Activated CD8-positive, alpha-beta memory T cell treated with anti-CD3 and anti-CD28 coated beads, Interleukin-2, amount 50 U/mL, for 24 hours (primary cell): Measurements from ENCODE around the gene UQCRHL.
"Not testable (repeated sequence)": the region's sequence is repeated elsewhere in the genome, so short reads cannot be mapped to it uniquely, and the experiment has no call there.

Source experiments
- DNase-seq: peaks from one replicate; pipeline ENCODE4 v3.0.0-alpha.2; 2020; ENCODE audit errors: extremely low read depth

The UQCRHL gene

DNA sequence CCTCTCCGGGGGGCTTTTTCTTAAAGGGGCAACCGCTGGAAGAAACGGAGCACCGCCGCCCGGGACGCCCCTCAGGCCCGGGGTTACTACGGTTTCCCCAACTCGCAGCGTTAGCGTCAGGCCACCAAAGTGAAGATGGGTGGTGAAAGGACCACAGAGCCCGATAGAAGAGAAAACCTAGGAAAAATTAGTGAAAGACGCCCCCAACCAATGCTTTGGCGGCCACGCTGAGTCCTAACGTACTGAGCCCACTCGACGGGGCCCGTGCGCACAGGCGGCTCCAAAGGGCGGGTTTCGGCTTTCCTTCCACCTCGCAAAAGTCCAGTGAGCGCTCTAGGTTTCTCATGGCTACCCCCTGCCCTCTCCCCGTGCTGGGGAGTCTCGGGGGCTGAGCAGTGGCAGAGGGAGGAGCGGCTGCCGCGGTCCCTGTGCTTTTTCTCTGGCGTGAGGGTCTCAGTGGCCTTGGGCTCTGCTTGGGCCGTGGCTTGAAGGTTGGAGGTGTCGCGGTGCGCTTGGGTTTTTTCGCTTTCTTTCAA is 27.8 kb upstream of the UQCRHL start:
- DNase-seq = no peak

DNA sequence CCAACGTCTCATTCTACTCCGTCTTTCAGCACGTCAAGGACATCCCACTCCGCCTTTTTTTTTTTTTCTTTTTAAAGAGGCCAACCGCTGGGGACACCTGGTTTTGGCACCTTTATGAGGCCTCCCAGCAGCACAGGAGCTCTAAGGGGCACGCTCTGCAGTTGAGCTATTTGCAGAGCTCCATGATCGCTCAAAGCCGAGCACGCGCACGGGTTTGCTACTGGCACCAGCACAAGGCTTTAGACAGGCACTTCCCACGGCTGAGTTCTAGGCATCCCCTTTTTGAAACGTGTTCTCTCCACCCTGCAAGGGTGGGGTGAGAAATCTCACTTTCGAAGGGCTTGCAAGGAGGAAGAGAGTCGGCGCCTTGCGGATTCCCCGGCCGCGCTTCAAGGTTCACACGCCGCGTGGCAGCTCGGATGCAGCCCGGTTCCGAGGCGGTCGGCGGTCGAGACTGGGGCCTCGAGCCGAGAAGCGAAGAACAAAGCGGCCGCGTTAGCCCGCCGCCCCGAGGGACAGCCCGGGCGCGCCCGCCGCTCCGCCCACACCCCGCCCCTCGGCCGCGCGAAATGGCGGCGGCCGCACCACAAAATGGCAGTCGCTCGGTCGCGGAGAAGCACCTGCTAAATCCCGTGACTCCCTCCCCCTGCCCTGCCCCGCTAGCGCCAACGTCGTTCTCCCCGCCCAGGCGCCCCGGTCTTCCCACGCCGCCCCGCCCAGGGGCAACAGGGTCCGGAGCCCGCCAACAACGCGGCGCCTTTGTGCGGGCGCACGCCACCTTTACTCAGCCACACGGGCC is 27.2 kb upstream of the UQCRHL start:
- DNase-seq = peak; percentile 71

DNA sequence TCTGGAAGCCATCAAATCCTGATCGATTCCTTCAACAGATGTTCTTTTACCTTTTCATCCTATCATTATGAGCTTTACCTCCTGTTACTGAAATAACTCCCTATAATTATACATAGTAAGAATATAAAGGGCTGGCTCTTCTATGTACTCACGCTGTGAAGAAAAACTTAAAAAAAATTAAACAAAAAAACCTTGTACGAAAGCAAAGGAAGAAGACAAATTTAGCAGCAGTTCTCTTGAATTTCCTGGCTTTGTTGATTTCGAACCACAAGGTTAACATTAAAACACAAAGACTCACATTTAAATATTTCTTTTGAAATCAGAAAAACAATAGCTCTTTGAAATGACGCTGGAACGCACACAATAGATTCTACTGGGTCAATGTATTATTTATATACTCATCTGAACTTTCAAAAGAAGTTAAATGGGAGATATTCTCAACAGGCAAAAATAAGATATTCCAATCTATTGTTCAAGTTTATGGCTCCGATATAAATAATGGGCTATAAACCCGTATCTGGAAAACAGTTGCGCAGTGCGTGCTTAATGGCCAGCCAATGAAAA is 26.5 kb upstream of the UQCRHL start:
- DNase-seq = no peak

DNA sequence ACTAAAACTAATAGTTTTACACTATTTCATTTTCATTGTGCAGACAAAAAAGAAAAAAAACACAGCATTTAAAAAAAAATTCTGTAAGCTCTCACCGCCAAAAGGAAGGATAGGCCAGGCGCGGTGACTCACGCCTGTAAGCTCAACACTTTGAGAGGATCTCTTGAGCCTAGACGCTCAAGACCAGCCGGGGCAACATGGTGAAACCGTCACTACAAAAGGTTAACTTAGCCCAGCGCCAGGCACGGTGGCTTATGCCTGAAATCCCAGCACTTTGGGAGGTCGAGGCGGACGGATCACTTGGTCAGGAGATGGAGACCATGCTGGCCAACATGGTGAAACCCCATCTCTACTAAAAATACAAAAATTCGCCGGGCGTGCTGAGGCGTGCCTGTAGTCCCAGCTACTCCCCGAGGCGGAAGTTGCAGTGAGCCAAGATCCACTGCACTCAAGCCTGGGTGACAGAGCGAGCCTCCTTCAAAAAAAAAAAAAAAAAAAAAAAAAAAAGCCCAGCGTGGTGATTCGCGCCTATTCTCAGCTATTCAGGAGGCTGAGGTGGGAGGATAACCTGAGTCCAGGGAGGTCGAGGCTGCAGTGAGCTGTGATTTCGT is 25.7 kb upstream of the UQCRHL start:
- DNase-seq = no peak

DNA sequence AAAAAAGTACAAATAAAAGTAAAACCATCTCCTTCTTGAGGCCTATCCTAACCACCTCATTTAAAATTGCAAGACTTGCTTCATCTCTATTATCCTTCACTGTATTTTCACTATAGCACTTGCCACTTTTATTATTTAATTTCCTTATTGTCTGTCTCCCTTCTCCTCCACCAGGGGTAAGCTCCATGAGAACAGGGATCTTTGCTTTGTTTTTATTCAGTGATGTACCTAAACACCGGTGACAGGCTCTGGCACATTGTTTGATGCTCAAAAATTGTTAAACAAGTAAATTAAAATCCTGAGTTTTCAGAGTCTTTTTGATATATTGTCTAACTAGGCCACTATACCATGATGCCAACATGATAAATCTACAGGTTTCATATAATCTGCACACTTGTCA is 22.8 kb upstream of the UQCRHL start:
- no peak for DNase-seq

DNA sequence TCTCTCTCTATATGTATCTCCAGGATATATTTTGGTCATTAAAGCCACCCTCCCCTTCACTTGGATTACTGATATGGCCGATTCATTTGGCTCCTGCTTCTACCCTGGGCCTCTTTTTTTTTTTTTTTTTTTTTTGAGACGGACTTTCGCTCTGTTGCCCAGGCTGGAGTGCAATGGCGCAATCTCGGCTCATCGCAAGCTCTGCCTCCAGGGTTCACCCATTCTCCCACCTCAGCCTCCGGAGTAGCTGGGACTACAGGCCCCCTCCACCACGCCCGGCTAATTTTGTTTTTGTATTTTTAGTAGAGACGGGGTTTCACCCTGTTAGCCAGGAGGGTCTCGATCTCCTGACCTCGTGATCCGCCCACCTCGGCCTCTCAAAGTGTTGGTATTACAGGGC is 21.5 kb upstream of the UQCRHL start:
- DNase-seq = not testable (repeated sequence)

DNA sequence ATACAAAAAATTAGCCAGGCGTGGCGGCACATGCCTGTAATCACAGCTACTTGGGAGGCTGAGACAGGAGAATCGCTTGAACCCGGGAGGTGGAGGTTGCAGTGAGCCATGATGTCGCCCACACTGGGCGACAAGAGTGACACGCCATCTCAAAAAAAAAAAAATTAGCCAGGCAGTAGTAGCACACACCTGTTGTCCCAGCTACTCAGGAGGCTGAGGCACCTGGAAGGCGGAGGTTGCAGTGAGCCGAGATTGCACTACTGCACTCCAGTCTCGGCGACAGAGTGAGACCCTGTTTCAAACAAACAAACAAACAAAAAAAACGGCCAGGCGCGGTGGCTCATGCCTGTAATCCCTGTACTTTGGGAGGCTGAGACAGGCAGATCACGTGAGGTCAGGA is 20.1 kb upstream of the UQCRHL start:
- not testable (repeated sequence) for DNase-seq

DNA sequence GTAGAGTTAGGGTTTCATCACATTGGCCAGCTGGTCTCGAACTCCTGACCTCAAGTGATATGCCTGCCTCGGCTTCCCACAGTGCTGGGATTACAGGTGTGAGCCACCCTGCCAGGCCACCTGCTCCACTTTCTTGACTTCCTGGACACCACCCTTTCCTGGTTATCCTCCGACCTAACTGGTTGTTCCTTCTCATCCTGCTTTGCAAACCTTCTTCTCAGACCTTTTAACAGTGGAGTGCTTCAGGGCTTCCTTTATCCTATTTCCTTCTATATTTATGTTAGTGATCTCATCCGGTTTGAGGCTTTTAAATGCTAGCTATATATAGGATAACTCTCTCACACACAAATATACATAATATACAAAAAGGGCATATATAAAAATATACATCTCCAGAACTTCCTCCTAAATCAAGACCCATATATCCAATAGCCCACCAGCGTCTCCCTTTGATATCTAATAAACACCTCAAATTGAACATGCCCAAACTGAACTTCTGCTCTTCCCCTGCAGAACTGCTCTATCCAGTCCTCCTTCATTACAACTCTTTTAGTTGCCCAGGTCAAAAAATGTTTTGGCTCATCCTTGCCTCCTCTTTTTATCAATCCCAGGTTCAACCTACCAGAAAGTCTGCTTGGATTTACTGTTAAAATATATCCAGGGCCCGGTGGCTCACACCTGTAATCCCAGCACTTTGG is 19.5 kb upstream of the UQCRHL start:
- no peak for DNase-seq

DNA sequence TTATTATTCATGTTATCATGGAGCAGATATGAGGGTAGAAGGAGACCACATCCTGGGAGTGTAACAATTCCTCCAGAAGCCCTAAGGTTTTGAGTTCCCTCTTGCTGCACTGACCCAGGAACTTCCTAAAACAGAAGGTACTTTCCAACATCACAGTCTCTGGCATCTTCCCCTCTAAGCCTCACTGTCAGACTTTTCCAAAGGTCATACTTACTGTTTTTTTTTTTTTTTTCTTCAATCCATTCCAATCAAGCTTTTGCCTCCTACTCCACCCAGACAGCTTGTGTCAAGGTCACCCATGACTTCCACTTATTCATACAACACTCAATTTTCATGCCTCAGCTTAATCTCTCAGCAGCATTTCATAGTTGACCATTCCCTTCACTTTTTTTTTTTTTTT is 18.4 kb upstream of the UQCRHL start:
- DNase-seq = no peak

DNA sequence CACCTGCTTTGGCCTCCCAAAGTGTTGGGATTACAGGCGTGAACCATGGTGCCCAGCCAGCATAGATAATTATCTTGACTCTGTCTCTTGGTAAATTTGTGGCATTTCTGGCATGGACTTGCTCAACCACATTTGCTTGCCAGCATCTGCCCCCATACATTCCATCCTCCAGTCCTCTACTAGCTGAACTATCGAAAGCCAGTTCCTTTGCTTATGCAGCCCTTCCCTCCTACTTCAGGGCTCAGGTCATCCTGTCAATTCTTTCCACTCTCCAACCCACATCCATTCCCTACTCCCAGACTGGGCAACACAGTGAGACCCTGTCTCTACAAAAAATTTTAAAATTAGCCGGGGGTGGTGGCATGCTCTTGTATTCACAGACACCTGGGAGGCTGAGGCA is 13.0 kb upstream of the UQCRHL start:
- no peak for DNase-seq

DNA sequence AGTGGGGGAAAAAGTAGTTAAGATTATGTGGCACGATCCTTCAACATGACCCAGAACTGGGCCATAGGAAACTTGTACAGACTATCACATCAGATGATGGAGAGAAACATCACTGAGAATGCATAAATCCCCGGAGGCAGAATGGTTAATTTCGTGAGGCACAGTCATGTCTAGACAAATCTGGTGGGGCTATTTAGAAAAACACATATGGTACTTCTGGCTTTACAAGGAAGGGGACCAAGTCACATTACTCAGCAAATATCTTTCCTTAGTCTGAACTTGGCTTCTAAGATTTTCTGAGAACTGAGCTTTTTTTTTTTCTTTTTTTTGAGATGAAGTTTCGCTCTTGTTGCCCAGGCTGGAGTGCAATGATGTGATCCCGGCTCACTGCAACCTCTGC is 9.2 kb upstream of the UQCRHL start:
- DNase-seq = no peak

DNA sequence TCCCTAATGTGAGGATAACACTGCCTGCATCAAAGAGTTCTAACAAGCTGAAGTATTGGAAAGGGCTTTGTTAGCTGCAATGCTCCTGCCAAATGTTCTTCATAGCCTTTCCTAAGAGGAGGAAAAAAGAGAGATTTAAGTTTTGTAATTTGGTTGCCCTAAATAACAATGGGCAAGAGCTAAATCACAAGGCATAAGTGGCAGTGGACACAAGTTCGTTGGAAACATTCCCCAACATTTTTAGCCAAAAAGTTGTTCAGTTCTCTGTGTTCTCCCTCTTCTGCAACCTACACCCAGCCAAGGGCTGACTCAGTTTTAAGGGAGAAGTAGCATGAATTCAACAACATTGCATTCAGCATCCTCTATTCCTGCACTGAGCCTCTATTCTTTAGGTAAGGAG is 2.6 kb upstream of the UQCRHL start:
- no peak for DNase-seq

DNA sequence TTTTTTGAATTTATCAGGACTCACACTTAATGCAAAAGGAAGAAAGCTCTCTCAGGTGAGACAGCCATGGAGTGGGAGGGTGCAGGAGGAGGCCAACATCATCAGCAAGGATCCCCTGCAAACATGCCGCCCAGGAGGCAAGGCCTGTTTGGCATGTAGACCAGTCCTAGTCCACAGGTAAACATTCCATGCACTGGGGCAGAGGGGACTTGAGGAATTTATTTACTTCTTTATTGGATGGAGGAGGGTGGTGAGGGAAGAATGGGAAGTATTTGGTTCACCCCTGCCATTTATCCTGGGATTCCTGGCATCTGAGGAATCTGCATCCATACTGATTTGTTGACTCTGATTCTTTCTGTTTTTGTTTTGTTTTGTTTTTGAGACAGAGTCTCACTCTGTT is 1.5 kb upstream of the UQCRHL start:
- DNase-seq = no peak

DNA sequence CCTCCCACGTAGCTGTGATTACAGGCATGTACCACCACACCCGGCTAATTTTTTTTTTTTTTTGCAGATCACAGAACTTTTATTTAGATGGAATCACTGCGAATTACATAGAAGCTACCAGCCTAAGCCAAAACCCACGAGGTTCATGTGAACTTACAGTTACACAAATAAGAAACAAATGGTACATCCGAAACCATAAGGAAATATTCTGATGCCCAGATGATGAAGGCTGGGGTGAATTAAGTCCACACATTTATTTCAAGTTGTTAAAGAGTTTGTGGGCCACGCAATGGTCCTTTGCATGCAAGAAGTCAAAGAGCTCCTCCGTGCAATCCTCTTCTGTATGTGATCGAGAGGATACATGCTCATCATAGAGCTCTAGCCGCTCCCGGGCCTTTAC is 328 bp downstream of the UQCRHL start:
- DNase-seq = no peak

DNA sequence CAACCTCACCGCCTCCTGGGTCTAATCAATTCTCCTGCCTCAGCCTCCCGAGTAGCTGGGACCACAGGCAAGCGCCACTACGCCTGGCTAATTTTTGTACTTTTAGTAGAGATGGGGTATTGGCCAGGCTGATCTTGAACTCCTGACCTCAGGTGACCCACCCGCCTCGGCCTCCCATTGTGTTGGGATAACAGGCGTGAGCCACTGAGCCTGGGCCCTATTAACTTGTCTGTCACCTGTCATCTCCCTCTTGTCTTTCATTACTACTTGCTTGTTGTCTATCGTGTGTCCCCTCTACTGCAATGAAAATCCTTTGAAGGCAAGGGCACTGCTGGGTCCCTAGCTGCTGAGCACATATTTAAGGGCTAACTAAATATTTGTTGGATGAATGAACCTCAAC is 3.4 kb downstream of the UQCRHL start:
- no peak for DNase-seq

DNA sequence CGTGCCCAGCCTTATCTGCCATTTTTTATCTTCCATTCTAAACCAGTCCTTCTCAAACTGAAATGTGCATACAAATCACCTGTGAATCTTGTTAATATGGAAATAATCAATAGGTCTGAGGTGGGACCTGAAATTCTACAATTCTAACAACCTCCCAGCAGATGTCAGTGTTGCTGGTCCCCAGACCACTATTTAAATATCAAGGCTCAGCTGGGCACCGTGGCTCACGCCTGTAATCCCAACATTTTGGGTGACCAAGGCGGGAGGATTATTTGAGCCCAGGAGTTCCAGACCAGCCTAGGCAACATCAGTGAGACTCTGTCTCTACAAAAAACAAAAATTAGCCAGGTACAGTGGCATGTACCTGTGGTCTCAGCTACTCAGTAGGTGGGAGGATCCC is 4.1 kb downstream of the UQCRHL start:
- no peak for DNase-seq

DNA sequence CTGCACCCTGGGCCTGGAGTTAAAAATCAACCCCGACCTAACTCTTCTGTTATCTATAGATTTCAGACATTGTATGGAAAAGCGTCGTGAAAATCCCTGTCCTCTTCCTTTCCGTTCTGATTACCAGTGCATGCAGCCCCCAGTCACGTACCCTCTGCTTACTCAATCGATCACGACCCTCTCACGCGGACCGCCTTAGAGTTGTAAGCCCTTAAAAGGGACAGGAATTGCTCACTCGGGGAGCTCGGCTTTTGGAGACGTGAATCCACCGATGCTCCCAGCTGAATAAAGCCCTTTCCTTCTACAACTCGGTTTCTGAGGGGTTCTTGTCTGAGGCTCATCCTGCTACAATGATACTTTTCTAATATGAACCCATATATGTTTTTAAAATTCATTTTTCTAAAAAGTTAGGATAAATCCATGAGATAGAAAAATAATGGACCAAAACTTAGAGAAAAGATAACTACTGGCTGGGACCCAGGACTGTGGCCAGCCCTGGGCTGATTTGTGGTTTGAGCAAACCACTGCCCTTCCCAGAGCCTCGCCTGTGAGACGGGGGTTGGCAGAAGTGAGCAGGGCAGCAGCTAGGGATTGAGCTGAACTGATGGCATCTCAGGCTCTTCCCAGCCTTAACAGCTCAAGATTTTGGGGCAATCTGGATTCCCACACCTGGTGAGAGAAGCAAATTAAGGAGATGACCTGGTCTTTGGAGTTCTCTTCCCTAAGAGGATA is 5.0 kb downstream of the UQCRHL start:
- DNase-seq = no peak

DNA sequence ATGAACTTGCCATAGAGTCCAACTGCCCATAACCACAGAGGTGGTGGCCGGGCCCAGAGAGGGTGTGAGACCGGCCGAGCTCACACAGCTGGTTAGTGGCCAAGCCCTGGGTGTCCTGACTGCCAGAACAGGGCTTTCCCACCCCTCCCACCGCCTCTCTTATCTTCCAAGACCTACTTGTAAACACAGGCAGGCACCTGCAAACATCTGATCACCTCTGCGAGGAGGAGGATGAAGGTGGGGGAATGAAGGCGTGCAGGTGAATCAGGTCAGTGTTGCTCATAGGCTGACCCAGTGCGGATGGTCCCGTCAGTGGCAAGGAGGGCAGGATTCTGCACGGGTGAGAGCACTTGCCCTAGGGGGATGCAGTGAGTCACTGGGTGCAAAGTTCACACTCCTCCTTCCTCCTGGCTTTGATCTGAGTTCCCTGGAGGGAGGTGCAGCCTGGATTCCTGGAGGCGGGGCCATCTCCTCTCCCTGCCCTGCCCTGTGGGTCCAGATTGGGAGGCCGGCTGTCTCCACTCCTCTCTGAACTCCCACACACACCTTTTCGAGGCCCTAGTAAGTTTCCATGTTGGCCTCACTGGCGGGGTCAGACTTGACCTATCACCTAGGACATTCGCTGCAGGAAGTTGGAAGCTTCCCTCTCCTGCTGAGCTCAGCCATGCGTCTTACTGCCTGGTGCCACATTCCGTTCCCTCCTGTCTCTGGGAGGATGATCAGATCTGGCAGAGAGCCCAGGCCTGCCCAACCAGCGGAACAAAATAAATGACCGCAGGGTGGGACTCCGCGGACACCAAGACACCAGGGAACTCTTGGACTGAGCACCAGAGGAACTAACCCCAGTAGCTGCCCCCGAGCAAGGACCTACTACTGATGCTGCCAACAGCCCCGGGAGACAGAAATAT is 7.3 kb downstream of the UQCRHL start:
- DNase-seq = no peak

DNA sequence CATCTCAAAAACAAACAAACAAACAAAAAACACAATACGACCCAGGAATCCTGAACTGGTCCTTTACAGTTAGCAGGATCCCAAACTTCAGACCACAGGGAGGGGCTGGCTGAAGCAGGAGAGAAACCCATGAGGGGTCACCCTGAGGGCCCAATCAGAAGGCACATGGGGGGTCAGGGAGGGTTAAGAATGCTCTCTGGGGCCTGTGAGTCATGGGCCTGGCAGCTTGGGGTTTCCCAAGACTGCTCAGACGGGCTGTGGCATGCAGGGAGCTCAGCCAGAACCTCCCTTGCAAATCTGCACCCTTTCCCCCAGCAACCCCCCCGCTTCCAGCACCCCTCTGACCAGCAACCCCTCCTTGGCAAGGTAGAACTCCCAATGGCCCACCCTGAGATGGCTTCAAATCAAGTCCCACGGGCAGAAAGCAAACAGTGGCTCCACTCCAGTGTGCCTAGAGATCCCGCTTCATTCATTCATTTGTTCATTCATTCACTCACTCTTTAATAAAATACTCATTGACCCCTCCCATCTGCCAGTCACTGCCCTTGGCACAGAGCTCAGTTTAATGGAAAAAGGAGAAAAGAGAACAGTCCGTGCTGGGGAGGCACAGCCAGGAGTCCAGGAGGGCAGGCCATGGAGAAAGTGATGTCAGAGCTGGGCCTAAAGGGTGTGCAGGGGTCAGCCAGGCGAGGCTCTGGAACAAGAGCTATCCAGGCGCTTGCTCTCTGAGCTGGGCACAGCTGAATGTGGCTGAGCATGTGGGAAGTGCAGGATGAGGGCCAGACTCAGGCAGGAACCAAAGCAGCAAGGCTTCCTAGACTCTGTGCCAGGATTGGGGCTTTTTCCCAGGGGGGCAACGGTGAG is 8.2 kb downstream of the UQCRHL start:
- DNase-seq = no peak
